Astrocyte of the cerebellum (primary cell): ENCODE results near the gene ARHGAP23.

Experiments used
- DNase-seq: peaks from one replicate; pipeline ENCODE4 v3.0.0-alpha.2; 2011; ENCODE audit warnings: low read depth
- H3K4me3 ChIP-seq: 2 replicates; pipeline ENCODE4 v1.5.1; 2011; ENCODE audit warnings: mild to moderate bottlenecking, low read depth, low read length, moderate library complexity
- CTCF ChIP-seq: IDR thresholded peaks from 2 replicates; pipeline ENCODE4 v1.5.1; 2012; ENCODE audit warnings: low read length, low read depth, moderate library complexity, mild to moderate bottlenecking; ENCODE audit errors: missing control alignments
- in situ Hi-C: cut with HindIII; loops from 2 replicates; pipeline ENCODE4 v1.10.0; 2017; ENCODE audit warnings: low sequenced_read_pairs

Gene ARHGAP23

GRCh38 chr17:38421171-38421841 lies 7.0 kb upstream of the ARHGAP23 start:
- DNase-seq, result peak; percentile 32
- TF ChIP-seq CTCF, result no peak
- in situ Hi-C loops, result no loop called here
- H3K4me3 ChIP-seq, result no peak overlapping the region

DNA sequence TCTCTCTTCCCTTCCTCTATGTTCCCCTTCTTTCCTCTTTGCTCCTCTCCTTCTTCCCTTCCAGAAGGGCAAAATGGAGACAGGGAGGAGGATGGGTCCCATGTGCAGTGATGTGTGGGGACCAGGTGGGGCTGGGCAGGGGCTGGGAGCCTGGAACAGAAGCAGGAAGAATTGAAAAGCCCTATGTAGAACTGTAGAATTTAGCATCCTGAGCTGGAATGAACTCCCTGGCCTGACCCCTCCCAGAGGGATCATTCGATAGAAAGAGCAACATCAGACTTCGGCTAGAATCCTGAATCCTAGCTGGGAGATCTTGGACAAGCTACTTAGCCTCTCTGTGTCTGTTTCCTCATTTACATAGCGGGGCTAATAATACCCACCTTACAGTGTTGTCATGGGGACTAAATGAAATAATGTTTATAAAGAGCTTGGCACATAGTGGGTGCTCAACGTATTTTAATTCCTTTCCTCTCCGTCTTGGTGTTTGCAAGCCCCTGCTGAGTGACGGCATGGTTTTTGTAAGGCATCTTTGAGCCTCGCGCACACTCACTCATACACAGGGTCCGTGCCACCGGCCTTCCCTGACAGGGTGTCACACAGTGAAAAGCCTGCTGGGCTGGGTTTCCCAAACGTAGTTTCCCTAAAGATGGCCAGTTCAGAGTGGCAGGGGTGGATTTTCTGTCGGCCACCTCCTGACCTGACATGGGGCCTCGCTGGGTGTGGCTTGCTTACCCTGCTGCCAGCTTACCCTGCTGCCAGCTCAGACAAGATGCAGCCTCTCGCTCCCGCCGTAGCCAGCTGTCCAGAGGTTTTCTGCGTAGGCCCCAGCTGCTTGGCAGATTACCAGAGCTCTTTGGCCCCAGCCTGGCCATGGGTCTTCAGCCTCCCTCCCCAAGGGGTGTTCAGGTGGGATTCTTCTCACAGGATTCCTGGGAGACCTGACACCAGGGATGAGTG lies 6.1 kb upstream of the ARHGAP23 start:
- DNase-seq, result no peak
- TF ChIP-seq CTCF, result no peak
- H3K4me3 ChIP-seq, result no peak overlapping the region
- in situ Hi-C loops, result no loop called here

- DNase-seq, result no peak
- no peak for TF ChIP-seq CTCF
- in situ Hi-C loops, result no loop called here
- no peak overlapping the region for H3K4me3 ChIP-seq
Observed at GRCh38 chr17:38424297-38424972, 3.8 kb upstream of the ARHGAP23 start.

DNA sequence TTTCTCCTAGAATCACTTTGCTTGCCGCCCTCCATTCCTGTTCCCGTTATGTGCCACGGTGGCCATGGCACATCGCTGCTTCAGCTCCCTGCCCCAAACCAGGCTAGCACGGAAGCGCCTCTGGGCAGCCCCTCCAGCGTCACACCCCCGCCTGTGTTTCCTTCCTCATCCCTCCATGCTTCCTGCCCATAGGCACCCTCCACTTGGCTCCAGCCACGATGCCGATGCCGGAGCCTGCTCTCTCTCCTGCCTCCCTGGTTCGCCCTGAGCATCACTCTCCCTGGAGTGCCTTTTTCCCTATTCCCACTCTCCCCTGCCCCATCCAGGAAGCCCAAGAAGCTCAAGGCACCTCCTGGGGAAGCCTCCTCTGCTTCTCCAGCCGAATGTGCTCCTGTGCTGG lies 3.2 kb upstream of the ARHGAP23 start:
- no peak for TF ChIP-seq CTCF
- no peak overlapping the region for H3K4me3 ChIP-seq
- in situ Hi-C loops, result no loop called here
- DNase-seq, result no peak

DNA sequence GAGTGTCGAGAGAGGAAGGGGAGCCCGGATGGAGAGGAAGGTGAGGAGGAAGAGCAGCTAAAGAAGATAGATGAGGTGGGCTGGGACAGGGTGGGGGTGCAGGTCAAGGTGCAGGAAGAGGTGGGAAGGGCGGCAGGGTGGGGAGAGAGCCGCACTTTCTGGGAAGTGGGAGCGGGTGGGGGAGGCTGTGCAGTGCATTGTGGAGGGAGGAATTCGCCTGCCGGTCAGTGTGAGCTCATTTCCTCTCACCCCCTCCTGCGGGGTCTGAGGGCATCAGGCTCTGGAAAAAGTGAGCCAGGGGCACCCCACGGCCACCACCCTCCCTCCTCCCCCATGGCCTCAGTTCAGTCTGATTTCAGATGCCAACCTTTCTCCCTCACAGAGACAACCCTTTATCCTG lies 2.5 kb upstream of the ARHGAP23 start:
- DNase-seq, result no peak
- H3K4me3 ChIP-seq, result no peak overlapping the region
- TF ChIP-seq CTCF, result no peak
- in situ Hi-C loops, result no loop called here

GRCh38 chr17:38426441-38426840 lies 1.8 kb upstream of the ARHGAP23 start:
- in situ Hi-C loops, result no loop called here
- DNase-seq, result no peak
- no peak overlapping the region for H3K4me3 ChIP-seq
- no peak for TF ChIP-seq CTCF
